ENCODE data around the gene THSD4.
A peak's percentile ranks its signal among the peaks of the same experiment; 100 is the strongest.
"Not testable (repeated sequence)": the region's sequence is repeated elsewhere in the genome, so short reads cannot be mapped to it uniquely, and the experiment has no call there.

THSD4 gene

GRCh38 chr15:71254491-71254890 is 139.2 kb downstream of the THSD4 start:
- no peak for TF ChIP-seq CTCF (IDR thresholded peaks at IDR 0.05; ENCODE audit: low read depth, low read length, missing control alignments)
- H3K4me3 ChIP-seq (replicated peaks; ENCODE audit: low read depth, low read length) = no peak overlapping the region
- no peak for DNase-seq (ENCODE audit: extremely low read depth, low read depth)

GRCh38 chr15:71256934-71257664 is 141.8 kb downstream of the THSD4 start:
- TF ChIP-seq CTCF (IDR thresholded peaks at IDR 0.05; ENCODE audit: low read depth, low read length, missing control alignments) = peak; percentile 18
- no peak for DNase-seq (ENCODE audit: extremely low read depth, low read depth)

GRCh38 chr15:71259866-71260265 is 144.6 kb downstream of the THSD4 start:
- TF ChIP-seq CTCF (IDR thresholded peaks at IDR 0.05; ENCODE audit: low read depth, low read length, missing control alignments) = no peak
- no peak overlapping the region for H3K4me3 ChIP-seq (replicated peaks; ENCODE audit: low read depth, low read length)
- no peak for DNase-seq (ENCODE audit: extremely low read depth, low read depth)

More at GRCh38 chr15:71256934-71257664, 141.8 kb downstream of the THSD4 start:
- no peak overlapping the region for H3K4me3 ChIP-seq (replicated peaks; ENCODE audit: low read depth, low read length)

GRCh38 chr15:71261418-71261817 is 146.1 kb downstream of the THSD4 start:
- no peak for DNase-seq (ENCODE audit: extremely low read depth, low read depth)
- TF ChIP-seq CTCF (IDR thresholded peaks at IDR 0.05; ENCODE audit: low read depth, low read length, missing control alignments) = no peak
- no peak overlapping the region for H3K4me3 ChIP-seq (replicated peaks; ENCODE audit: low read depth, low read length)

- no peak for TF ChIP-seq CTCF (IDR thresholded peaks at IDR 0.05; ENCODE audit: low read depth, low read length, missing control alignments)
- peak; percentile 71 for DNase-seq (ENCODE audit: extremely low read depth, low read depth)
- no peak overlapping the region for H3K4me3 ChIP-seq (replicated peaks; ENCODE audit: low read depth, low read length)
Measured at GRCh38 chr15:71261909-71262308, 146.6 kb downstream of the THSD4 start.

GRCh38 chr15:71262599-71262998 is 147.3 kb downstream of the THSD4 start:
- H3K4me3 ChIP-seq (replicated peaks; ENCODE audit: low read depth, low read length) = no peak overlapping the region
- TF ChIP-seq CTCF (IDR thresholded peaks at IDR 0.05; ENCODE audit: low read depth, low read length, missing control alignments) = no peak
- no peak for DNase-seq (ENCODE audit: extremely low read depth, low read depth)

- H3K4me3 ChIP-seq (replicated peaks; ENCODE audit: low read depth, low read length); DNase-seq (ENCODE audit: extremely low read depth, low read depth): not testable (repeated sequence)
Measured at GRCh38 chr15:71265606-71266005, 150.3 kb downstream of the THSD4 start.
